22Rv1 (cell line): ENCODE measurements around the gene AACS.

ENCODE experiments used
- ZFX ChIP-seq: fragments of 450-650 bp; IDR thresholded peaks from 2 replicates; pipeline ENCODE4 v1.6.1; 2017; ENCODE audit warnings: antibody characterized with exemption, borderline replicate concordance
- TF ChIP-seq, protein P1 (sequence below): fragments of 450-650 bp; IDR thresholded peaks from 2 replicates; pipeline ENCODE4 v1.5.1; 2017; ENCODE audit warnings: mild to moderate bottlenecking

- TF ChIP-seq, protein P1, sequence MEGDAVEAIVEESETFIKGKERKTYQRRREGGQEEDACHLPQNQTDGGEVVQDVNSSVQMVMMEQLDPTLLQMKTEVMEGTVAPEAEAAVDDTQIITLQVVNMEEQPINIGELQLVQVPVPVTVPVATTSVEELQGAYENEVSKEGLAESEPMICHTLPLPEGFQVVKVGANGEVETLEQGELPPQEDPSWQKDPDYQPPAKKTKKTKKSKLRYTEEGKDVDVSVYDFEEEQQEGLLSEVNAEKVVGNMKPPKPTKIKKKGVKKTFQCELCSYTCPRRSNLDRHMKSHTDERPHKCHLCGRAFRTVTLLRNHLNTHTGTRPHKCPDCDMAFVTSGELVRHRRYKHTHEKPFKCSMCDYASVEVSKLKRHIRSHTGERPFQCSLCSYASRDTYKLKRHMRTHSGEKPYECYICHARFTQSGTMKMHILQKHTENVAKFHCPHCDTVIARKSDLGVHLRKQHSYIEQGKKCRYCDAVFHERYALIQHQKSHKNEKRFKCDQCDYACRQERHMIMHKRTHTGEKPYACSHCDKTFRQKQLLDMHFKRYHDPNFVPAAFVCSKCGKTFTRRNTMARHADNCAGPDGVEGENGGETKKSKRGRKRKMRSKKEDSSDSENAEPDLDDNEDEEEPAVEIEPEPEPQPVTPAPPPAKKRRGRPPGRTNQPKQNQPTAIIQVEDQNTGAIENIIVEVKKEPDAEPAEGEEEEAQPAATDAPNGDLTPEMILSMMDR, result no peak
- TF ChIP-seq ZFX, result no peak
Measured at GRCh38 chr12:125024949-125025563, 40.2 kb upstream of the AACS start.
